ENCODE results near the gene HLA-DMA. TPM values are rescaled to one million over a fixed set of nuclear protein-coding genes. Genes with fewer than 3 reads are reported as not detected.

Gene HLA-DMA
- total and polyA plus RNA-seq, 2 of the 8 experiments (the other 6 are each of a cell fraction or from before 2014, with no cell fraction given): 13.3 to 23.1 TPM

- no peak for TF ChIP-seq HDAC2 (IDR thresholded peaks at IDR 0.05; ENCODE audit: borderline replicate concordance in 1 of 2, low read depth in 2 of 2, low read length in 2 of 2)
- TF ChIP-seq POLR2AphosphoS5 (IDR thresholded peaks at IDR 0.05; ENCODE audit: low read depth, low read length): no peak
- TF ChIP-seq GTF2F1 (IDR thresholded peaks at IDR 0.05; ENCODE audit: borderline replicate concordance, low read depth, low read length): no peak
Observed at GRCh38 chr6:32962213-32962826, 9.4 kb upstream of the HLA-DMA start (continued).

Data from H1 (cell line).